AG10803 (cell line): ENCODE results near the gene FRMD4A.

Source experiments
- DNase-seq: peaks from one replicate; pipeline ENCODE4 v3.0.0; 2010; ENCODE audit warnings: low read depth
- H3K4me3 ChIP-seq: 2 replicates; pipeline ENCODE4 v1.5.1; 2011; ENCODE audit warnings: mild to moderate bottlenecking, low read length, control low read depth
- CTCF ChIP-seq: conservative IDR thresholded peaks from 2 replicates; pipeline ENCODE4 v1.5.1; 2011; ENCODE audit warnings: mild to moderate bottlenecking, low read length, control low read depth, inconsistent platforms

FRMD4A gene

GRCh38 chr10:13711291-13711690 is 619.4 kb downstream of the FRMD4A start:
- no peak overlapping the region for H3K4me3 ChIP-seq
- no peak for DNase-seq
- TF ChIP-seq CTCF = no peak

- no peak overlapping the region for H3K4me3 ChIP-seq
- peak; percentile 89 for DNase-seq
- TF ChIP-seq CTCF = no peak
Observed at GRCh38 chr10:13709931-13710650, 620.6 kb downstream of the FRMD4A start.

GRCh38 chr10:13708256-13708990 is 622.3 kb downstream of the FRMD4A start:
- no peak for DNase-seq
- peak overlapping the region; percentile 22 for H3K4me3 ChIP-seq
- no peak for TF ChIP-seq CTCF

DNA sequence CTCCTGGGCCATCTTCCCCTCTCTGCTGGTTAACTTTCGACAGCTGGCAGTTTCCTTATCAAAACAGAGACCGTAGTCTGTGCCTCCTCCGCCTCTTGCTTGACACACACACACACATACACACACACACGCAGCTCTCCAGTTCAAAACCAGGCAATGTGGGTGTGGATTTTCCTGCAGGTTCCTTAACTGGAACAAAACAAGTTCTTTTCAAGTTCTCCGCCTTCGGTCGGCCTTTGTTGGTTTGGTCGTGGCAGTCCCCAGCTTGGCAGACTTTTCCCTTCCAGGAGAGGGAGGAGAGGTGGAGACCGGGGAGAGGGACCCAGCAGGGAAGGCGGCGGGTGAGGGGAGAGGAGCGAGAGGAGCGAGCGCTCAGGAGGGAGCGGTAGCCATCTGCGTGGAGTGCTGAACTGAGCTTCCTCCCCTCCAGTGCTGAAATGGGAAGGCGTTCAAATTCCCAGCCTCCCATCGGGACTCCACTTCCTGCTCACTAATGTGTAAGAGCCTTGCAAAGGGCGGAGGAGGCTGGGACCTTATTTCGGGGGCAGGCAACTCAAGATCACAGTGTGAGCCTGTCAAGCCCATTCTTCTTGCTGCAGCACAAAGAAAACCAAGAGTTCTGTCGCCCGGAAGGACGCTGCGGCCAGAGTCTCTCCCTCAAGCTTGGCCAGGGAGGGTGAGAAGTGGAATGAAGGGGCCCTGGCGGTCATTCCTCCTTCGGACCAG is 623.4 kb downstream of the FRMD4A start:
- TF ChIP-seq CTCF = peak; percentile 7; the same call in 1 of the 2 replicates
- peak; percentile 87 for DNase-seq
- peak overlapping the region; percentile 65 for H3K4me3 ChIP-seq

DNA sequence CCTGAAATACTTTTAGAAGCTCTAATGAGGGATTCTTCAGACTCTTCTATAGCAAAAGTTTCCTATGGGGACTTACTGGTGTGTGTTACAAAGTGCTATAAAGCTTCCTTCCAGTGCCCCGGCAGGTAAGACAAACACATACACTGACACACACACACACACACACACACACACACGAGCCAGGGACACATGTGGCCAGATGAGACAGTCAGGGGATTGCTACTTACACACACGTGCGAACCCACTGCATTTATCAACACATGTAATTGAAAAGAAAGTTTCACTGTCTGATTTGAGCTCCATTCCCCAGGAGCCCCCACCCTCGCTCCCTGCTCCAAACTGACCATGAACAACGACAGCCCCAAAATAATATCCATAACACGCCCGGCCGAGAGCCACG is 624.1 kb downstream of the FRMD4A start:
- no peak for TF ChIP-seq CTCF
- DNase-seq = no peak
- H3K4me3 ChIP-seq = peak overlapping the region; percentile 65

GRCh38 chr10:13706175-13706574 is 624.5 kb downstream of the FRMD4A start:
- TF ChIP-seq CTCF = no peak
- peak overlapping the region; percentile 65 for H3K4me3 ChIP-seq
- DNase-seq = no peak
